DOHH2 (cell line): ENCODE results near the gene BBS9.

ENCODE experiments used
- EZH2phosphoT487 ChIP-seq: fragments of 200-600 bp; sonication (generic); IDR thresholded peaks from 2 replicates; pipeline ENCODE4 v1.6.1; 2017; ENCODE audit warnings: borderline replicate concordance, mild to moderate bottlenecking, antibody characterized with exemption, low read length, moderate library complexity, mixed read lengths
- TF ChIP-seq, protein P1 (sequence below): fragments of 200-600 bp; sonication (generic); IDR thresholded peaks from one replicate; pipeline ENCODE4 v1.5.1; 2014; ENCODE audit warnings: antibody characterized with exemption, mild to moderate bottlenecking, low read depth, low read length; ENCODE audit not compliant: poor library complexity, severe bottlenecking

DNA sequence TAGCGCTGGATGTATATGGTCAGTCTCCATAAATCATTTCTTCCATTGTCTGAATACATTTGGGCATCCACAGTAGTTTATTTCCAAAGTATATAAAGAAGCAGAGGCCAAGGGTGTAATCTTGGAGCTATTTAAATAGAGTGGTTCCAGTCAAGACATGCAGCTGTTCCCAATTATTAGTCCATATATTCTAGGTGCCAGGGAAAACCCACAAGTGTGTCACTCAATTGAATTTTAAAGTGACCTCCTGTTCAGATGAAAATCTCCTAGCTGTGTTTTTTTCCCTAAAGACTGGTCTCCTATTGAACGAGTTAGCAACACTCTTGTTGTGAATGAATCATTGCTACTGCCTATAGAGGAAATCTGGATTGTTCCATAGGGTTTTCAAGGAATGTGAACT is 515.7 kb downstream of the BBS9 start:
- TF ChIP-seq, protein P1, sequence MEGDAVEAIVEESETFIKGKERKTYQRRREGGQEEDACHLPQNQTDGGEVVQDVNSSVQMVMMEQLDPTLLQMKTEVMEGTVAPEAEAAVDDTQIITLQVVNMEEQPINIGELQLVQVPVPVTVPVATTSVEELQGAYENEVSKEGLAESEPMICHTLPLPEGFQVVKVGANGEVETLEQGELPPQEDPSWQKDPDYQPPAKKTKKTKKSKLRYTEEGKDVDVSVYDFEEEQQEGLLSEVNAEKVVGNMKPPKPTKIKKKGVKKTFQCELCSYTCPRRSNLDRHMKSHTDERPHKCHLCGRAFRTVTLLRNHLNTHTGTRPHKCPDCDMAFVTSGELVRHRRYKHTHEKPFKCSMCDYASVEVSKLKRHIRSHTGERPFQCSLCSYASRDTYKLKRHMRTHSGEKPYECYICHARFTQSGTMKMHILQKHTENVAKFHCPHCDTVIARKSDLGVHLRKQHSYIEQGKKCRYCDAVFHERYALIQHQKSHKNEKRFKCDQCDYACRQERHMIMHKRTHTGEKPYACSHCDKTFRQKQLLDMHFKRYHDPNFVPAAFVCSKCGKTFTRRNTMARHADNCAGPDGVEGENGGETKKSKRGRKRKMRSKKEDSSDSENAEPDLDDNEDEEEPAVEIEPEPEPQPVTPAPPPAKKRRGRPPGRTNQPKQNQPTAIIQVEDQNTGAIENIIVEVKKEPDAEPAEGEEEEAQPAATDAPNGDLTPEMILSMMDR, result no peak
- TF ChIP-seq EZH2phosphoT487, result no peak
